Smooth muscle cell (in vitro differentiated cells): ENCODE data around the gene COL18A1. TPM values are rescaled to one million over a fixed set of nuclear protein-coding genes. Genes with fewer than 3 reads are reported as not detected.
A peak's percentile ranks its signal among the peaks of the same experiment; 100 is the strongest.

Experiments
- DNase-seq: peaks from one replicate; lab custom pipeline; 2025; ENCODE audit not compliant: unreplicated experiment; lab: John Stamatoyannopoulos, UW
- H2AFZ ChIP-seq: fragments of 200-600 bp; sonication (generic); 2 replicates; pipeline ENCODE4 v1.6.0; 2016; ENCODE audit warnings: antibody characterized with exemption, low read depth, mild to moderate bottlenecking
- H3F3A ChIP-seq: fragments of 200-600 bp; sonication (generic); 2 replicates; pipeline ENCODE4 v1.6.0; 2017; ENCODE audit warnings: antibody characterized with exemption, low read depth
- H3K27ac ChIP-seq: fragments of 200-600 bp; sonication (generic); 2 replicates; pipeline ENCODE4 v1.5.1; 2016; ENCODE audit warnings: low read depth, mild to moderate bottlenecking
- H3K27me3 ChIP-seq: fragments of 200-600 bp; sonication (generic); 2 replicates; pipeline ENCODE4 v1.6.1; 2016; ENCODE audit warnings: low read depth, mild to moderate bottlenecking
- H3K36me3 ChIP-seq: fragments of 200-600 bp; sonication (generic); 2 replicates; pipeline ENCODE4 v1.5.1; 2016; ENCODE audit warnings: low read depth
- H3K4me1 ChIP-seq: fragments of 200-600 bp; sonication (generic); 2 replicates; pipeline ENCODE4 v1.5.1; 2016; ENCODE audit warnings: low read depth
- H3K4me2 ChIP-seq: fragments of 200-600 bp; sonication (generic); 2 replicates; pipeline ENCODE4 v1.6.0; 2016; ENCODE audit warnings: mild to moderate bottlenecking
- H3K4me3 ChIP-seq: fragments of 200-600 bp; sonication (generic); 2 replicates; pipeline ENCODE4 v1.5.1; 2016; ENCODE audit warnings: mild to moderate bottlenecking
- H3K79me2 ChIP-seq: fragments of 200-600 bp; sonication (generic); 2 replicates; pipeline ENCODE4 v1.6.0; 2016; ENCODE audit warnings: low read depth, mild to moderate bottlenecking
- H3K9ac ChIP-seq: fragments of 200-600 bp; sonication (generic); 2 replicates; pipeline ENCODE4 v1.6.0; 2016; ENCODE audit warnings: low read depth
- H3K9me3 ChIP-seq: fragments of 200-600 bp; sonication (generic); replicated peaks from 2 replicates; pipeline ENCODE4 v1.5.1; 2016; ENCODE audit warnings: low read depth
- H4K20me1 ChIP-seq: fragments of 200-600 bp; sonication (generic); 2 replicates; pipeline ENCODE4 v1.6.0; 2016; ENCODE audit warnings: low read depth
- CTCF ChIP-seq: fragments of 200-600 bp; sonication (generic); IDR thresholded peaks from 2 replicates; pipeline ENCODE4 v1.5.1; 2017; ENCODE audit warnings: borderline replicate concordance, mild to moderate bottlenecking, antibody characterized with exemption; ENCODE audit not compliant: insufficient read depth, poor library complexity, severe bottlenecking
- WGBS: methylation state at CpG from one replicate; pipeline ENCODE4 v1.1.7; 2016; ENCODE audit warnings: low lambda C conversion rate; 5-methylcytosine and 5-hydroxymethylcytosine counted together
- polyA plus RNA-seq: library from polyadenylated mRNA; unstranded; fragments of >200 nt; fragmentation: Nextera tagmentation; extraction: Ambion mirVana; gene quantifications from 2 replicates; pipeline ENCODE4 v1.2.1, GENCODE V29; 2016
- total RNA-seq: library from RNA; depleted of rRNA; stranded (reverse); fragments of >200 nt; gene quantifications from 2 replicates; pipeline ENCODE4 v1.2.3, GENCODE V29; 2014

The COL18A1 gene
- total and polyA plus RNA-seq, 2 experiments from 2014 or later: 192 to 485 TPM

DNA sequence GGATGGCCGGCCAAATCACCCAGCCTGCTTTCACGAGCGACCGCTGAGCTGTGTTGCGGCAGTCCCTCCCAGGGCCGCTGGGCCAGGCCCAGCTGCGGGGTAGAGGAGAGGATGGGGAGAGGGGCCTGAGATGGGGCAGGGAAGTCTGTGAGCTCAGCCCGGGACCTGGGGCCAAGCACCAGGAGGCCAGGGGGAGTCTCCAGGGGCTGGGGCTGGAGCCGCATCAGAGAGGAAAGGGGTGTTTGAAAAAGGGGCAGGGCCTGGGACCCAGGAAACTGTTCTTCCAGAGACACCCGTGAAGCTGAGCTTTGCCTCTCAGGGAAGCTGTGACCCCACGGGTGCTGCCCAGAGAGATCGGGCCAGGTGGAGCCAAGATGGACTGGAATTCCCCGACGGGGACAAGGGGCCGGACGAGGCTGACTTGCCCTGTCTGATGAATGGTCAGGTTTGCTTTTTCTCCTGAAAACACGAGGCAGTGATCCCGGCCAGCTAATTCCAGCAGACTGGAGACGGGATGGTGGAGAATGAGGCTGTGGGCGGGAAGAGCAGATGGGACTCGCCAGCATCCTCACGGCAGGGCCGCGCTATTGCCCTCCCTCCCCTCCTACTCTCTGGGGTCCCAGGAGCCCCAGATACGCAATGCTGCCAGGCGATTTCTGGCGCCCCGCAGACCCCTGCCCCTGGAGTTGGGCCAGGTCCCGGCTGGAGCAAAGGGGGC lies 40.3 kb upstream of the COL18A1 start:
- Histone ChIP-seq H3K9ac (peak overlapping the region; percentile 84), H3F3A (peaks cover 29% of the 10 kb centered on the region), H3K4me1 (peaks cover 46% of the 10 kb centered on the region), H3K27ac (peak overlapping the region; percentile 98), H3K9me3 (no peaks in the 10 kb centered on the region), H3K36me3 (no peaks in the 10 kb centered on the region), H4K20me1 (no peaks in the 10 kb centered on the region), H3K27me3 (no peaks in the 10 kb centered on the region), H3K4me2 (peak overlapping the region; percentile 38), H3K79me2 (no peaks in the 10 kb centered on the region), H3K4me3 (no peak overlapping the region), H2AFZ (no peak overlapping the region)
- WGBS: 53% methylated on average over 24 of the region's 29 CpGs
- no peak for DNase-seq
- TF ChIP-seq CTCF: no peak

GRCh38 chr21:45365186-45365607 lies 39.8 kb upstream of the COL18A1 start:
- TF ChIP-seq CTCF: no peak
- H4K20me1 ChIP-seq: no peaks in the 10 kb centered on the region
- H3F3A ChIP-seq: peaks cover 27% of the 10 kb centered on the region
- H3K4me1 ChIP-seq: peaks cover 42% of the 10 kb centered on the region
- no peak overlapping the region for H2AFZ ChIP-seq
- peak overlapping the region; percentile 98 for H3K27ac ChIP-seq
- no peaks in the 10 kb centered on the region for H3K36me3 ChIP-seq
- H3K9me3 ChIP-seq: no peaks in the 10 kb centered on the region
- no peaks in the 10 kb centered on the region for H3K27me3 ChIP-seq
- DNase-seq: no peak
- H3K79me2 ChIP-seq: no peaks in the 10 kb centered on the region
- 90% methylated on average over 25 of the region's 25 CpGs for WGBS
- H3K4me2 ChIP-seq: peak overlapping the region; percentile 38
- H3K4me3 ChIP-seq: no peak overlapping the region
- peak overlapping the region; percentile 84 for H3K9ac ChIP-seq

GRCh38 chr21:45365608-45366241 lies 39.2 kb upstream of the COL18A1 start:
- Histone ChIP-seq H2AFZ (no peak overlapping the region), H3K4me2 (peak overlapping the region; percentile 29)

More at GRCh38 chr21:45365608-45366241, 39.2 kb upstream of the COL18A1 start:
- 41% methylated on average over 26 of the region's 26 CpGs for WGBS
- no peak for DNase-seq
- Histone ChIP-seq H3K9ac (peak overlapping the region; percentile 21), H3K4me3 (no peak overlapping the region), H3K36me3 (no peaks in the 10 kb centered on the region), H3K27ac (peak overlapping the region; percentile 98), H4K20me1 (no peaks in the 10 kb centered on the region), H3F3A (peaks cover 26% of the 10 kb centered on the region), H3K79me2 (no peaks in the 10 kb centered on the region), H3K4me1 (peaks cover 38% of the 10 kb centered on the region), H3K9me3 (no peaks in the 10 kb centered on the region), H3K27me3 (no peaks in the 10 kb centered on the region)
- TF ChIP-seq CTCF: no peak
